GM23338 (cell line): Measurements from ENCODE around the gene USP49.

Experiments
- CREB1 ChIP-seq: fragments of 250-450 bp; sonication (Bioruptor Pico); IDR thresholded peaks from 2 replicates; pipeline ENCODE4 v1.5.0; 2020; ENCODE audit warnings: low read depth, mild to moderate bottlenecking, moderate library complexity
- CTCF ChIP-seq, 2 experiments: fragments of 200-600 bp in 1 of 2; sonication (generic) in 1 of 2; conservative IDR thresholded peaks; 2 replicates each; pipeline versions ENCODE4 v1.5.1 to v1.6.1; 2016 to 2017; ENCODE audit warnings: antibody characterized with exemption in 2 of 2, low read depth in 2 of 2, mild to moderate bottlenecking in 2 of 2, moderate library complexity in 1 of 2
- ETS1 ChIP-seq: IDR thresholded peaks from 2 replicates; pipeline ENCODE4 v1.6.1; 2016; ENCODE audit warnings: antibody characterized with exemption
- EZH2 ChIP-seq: fragments of 200-600 bp; sonication (generic); IDR thresholded peaks from one replicate; pipeline ENCODE4 v1.8.0; 2017; ENCODE audit warnings: antibody characterized with exemption, mild to moderate bottlenecking, low read depth; ENCODE audit not compliant: unreplicated experiment
- EZH2phosphoT487 ChIP-seq: fragments of 200-600 bp; sonication (generic); IDR thresholded peaks from one replicate; pipeline ENCODE4 v1.8.1; 2018; ENCODE audit warnings: antibody characterized with exemption; ENCODE audit not compliant: unreplicated experiment
- JUNB ChIP-seq: IDR thresholded peaks from one replicate; pipeline ENCODE4 v1.6.1; 2016; ENCODE audit warnings: antibody characterized with exemption; ENCODE audit not compliant: unreplicated experiment
- NANOG ChIP-seq: IDR thresholded peaks from 2 replicates; pipeline ENCODE4 v1.6.1; 2016; ENCODE audit warnings: antibody characterized with exemption, borderline replicate concordance
- POLR2AphosphoS5 ChIP-seq: IDR thresholded peaks from 2 replicates; pipeline ENCODE4 v1.6.1; 2016; ENCODE audit warnings: antibody characterized with exemption, low read depth
- REST ChIP-seq: IDR thresholded peaks from one replicate; pipeline ENCODE4 v1.6.1; 2018; ENCODE audit warnings: antibody characterized with exemption; ENCODE audit not compliant: unreplicated experiment
- ZNF114 ChIP-seq: fragments of 250-450 bp; sonication (Bioruptor Pico); IDR thresholded peaks from 2 replicates; pipeline ENCODE4 v1.5.0; 2020; ENCODE audit warnings: mild to moderate bottlenecking, moderate library complexity
- ZNF331 ChIP-seq: fragments of 250-450 bp; sonication (Bioruptor Pico); IDR thresholded peaks from 2 replicates; pipeline ENCODE4 v1.5.0; 2020; ENCODE audit warnings: low read depth, mild to moderate bottlenecking, moderate library complexity
- ZNF462 ChIP-seq: fragments of 250-450 bp; sonication (Bioruptor Pico); IDR thresholded peaks from 2 replicates; pipeline ENCODE4 v1.5.0; 2020; ENCODE audit warnings: mild to moderate bottlenecking, moderate library complexity

- TF ChIP-seq CTCF (conservative IDR thresholded peaks at IDR 0.05; ENCODE audit: low read depth in 2 of 2): no peak
- no peak for TF ChIP-seq EZH2
- TF ChIP-seq REST: no peak
- TF ChIP-seq EZH2phosphoT487: no peak
- TF ChIP-seq POLR2AphosphoS5: no peak
- no peak for TF ChIP-seq ETS1
- no peak for TF ChIP-seq CREB1 (CRISPR knock-in tag)
- no peak for TF ChIP-seq ZNF331 (CRISPR knock-in tag)
- no peak for TF ChIP-seq ZNF114 (CRISPR knock-in tag)
- TF ChIP-seq ZNF462 (CRISPR knock-in tag): no peak
- TF ChIP-seq JUNB: no peak
- no peak for TF ChIP-seq NANOG
Measured at GRCh38 chr6:41935193-41935574, 40.0 kb upstream of the USP49 start.
